Suprapubic skin (tissue), 4 donors: ENCODE data around the gene S100A9.
"Not testable (repeated sequence)": the region's sequence is repeated elsewhere in the genome, so short reads cannot be mapped to it uniquely, and the experiment has no call there.

ENCODE experiments used
- EP300 ChIP-seq: sonication (generic); formaldehyde crosslinking; IDR thresholded peaks from one replicate; pipeline ENCODE4 v1.6.1; 2017; ENCODE audit warnings: antibody characterized with exemption
- POLR2A ChIP-seq, 2 donors: fragments of 450-650 bp; IDR thresholded peaks; one replicate each; pipeline ENCODE4 v1.6.1; 2017; ENCODE audit warnings: antibody characterized with exemption in 2 of 2, mild to moderate bottlenecking in 2 of 2, moderate library complexity in 2 of 2
- POLR2AphosphoS5 ChIP-seq, 3 donors: sonication (generic); formaldehyde crosslinking; IDR thresholded peaks; one replicate each; pipeline ENCODE4 v1.6.1; 2017; ENCODE audit warnings: antibody characterized with exemption in 3 of 3
- TF ChIP-seq, protein P1 (sequence below), 2 donors: fragments of 200-600 bp in 1 of 2; fragments of 450-650 bp in 1 of 2; sonication (generic) in 1 of 2; IDR thresholded peaks; one replicate each; pipeline ENCODE4 v1.5.1; 2016 to 2019; ENCODE audit warnings: antibody characterized with exemption in 2 of 2, mild to moderate bottlenecking in 1 of 2, moderate library complexity in 1 of 2

- TF ChIP-seq, protein P1, sequence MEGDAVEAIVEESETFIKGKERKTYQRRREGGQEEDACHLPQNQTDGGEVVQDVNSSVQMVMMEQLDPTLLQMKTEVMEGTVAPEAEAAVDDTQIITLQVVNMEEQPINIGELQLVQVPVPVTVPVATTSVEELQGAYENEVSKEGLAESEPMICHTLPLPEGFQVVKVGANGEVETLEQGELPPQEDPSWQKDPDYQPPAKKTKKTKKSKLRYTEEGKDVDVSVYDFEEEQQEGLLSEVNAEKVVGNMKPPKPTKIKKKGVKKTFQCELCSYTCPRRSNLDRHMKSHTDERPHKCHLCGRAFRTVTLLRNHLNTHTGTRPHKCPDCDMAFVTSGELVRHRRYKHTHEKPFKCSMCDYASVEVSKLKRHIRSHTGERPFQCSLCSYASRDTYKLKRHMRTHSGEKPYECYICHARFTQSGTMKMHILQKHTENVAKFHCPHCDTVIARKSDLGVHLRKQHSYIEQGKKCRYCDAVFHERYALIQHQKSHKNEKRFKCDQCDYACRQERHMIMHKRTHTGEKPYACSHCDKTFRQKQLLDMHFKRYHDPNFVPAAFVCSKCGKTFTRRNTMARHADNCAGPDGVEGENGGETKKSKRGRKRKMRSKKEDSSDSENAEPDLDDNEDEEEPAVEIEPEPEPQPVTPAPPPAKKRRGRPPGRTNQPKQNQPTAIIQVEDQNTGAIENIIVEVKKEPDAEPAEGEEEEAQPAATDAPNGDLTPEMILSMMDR (IDR thresholded peaks at IDR 0.05) = not testable (repeated sequence)
- not testable (repeated sequence) for TF ChIP-seq POLR2A (IDR thresholded peaks at IDR 0.05); POLR2AphosphoS5 (IDR thresholded peaks at IDR 0.05); EP300
These were observed 48.4 kb downstream of the S100A9 start for GRCh38 chr1:153405825-153406599.
